Measurements from ENCODE around the gene CD3G. TPM values are rescaled to one million over a fixed set of nuclear protein-coding genes. Genes with fewer than 3 reads are reported as not detected.

The CD3G gene
- total RNA-seq, 1 donor from 2014 or later: 2.2 TPM

DNA sequence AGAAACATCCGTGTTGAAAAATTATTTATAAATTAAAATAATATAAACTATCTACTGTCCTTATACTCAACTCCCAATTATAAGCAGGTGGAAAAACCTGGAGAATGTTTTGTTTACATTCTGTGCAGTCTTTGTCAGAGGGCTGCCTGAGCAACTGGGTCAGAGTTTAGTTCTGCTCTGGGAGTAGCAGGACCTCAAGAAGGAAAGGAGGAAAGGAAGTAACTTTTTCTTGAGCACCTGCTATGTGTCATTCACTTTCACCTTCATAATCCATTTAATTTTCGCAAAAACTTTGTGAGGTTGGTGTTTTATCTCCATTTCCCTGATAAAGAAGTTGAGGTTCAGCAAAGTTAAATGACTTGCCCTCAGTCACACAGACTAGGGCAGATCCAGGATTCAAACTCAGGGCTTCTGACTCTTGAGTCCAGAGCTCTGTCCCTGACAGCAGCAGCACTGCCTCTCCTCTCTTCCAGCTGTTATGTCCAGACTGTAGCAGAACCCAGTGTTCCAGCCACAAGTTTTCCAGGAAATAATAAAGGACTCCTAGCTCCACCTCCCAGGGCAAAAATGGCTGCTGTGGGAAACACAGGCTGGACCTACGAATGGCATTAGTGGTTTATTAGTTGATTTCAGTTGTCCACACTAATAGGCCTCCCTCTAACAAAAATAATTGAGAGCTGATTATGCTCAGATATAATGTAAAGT is 33.2 kb upstream of the CD3G start:
- Histone ChIP-seq H3K27ac (no peak overlapping the region), H3K27me3 (no peaks in the 10 kb centered on the region), H3K4me3 (no peak overlapping the region), H3K9me3 (no peaks in the 10 kb centered on the region), H3K4me1 (peaks cover 9% of the 10 kb centered on the region), H3K36me3 (no peaks in the 10 kb centered on the region)
- intact Hi-C loops (cut with DNase I): no loop called here
- TF ChIP-seq, protein P1, sequence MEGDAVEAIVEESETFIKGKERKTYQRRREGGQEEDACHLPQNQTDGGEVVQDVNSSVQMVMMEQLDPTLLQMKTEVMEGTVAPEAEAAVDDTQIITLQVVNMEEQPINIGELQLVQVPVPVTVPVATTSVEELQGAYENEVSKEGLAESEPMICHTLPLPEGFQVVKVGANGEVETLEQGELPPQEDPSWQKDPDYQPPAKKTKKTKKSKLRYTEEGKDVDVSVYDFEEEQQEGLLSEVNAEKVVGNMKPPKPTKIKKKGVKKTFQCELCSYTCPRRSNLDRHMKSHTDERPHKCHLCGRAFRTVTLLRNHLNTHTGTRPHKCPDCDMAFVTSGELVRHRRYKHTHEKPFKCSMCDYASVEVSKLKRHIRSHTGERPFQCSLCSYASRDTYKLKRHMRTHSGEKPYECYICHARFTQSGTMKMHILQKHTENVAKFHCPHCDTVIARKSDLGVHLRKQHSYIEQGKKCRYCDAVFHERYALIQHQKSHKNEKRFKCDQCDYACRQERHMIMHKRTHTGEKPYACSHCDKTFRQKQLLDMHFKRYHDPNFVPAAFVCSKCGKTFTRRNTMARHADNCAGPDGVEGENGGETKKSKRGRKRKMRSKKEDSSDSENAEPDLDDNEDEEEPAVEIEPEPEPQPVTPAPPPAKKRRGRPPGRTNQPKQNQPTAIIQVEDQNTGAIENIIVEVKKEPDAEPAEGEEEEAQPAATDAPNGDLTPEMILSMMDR (IDR thresholded peaks at IDR 0.05): no peak
- TF ChIP-seq POLR2AphosphoS5 (IDR thresholded peaks at IDR 0.05; ENCODE audit: insufficient read depth in 1 of 2, low read depth in 1 of 2) (no peak), POLR2A (IDR thresholded peaks at IDR 0.05) (no peak)
- DNase-seq (ENCODE audit: extremely low spot score in 2 of 2): no peak

DNA sequence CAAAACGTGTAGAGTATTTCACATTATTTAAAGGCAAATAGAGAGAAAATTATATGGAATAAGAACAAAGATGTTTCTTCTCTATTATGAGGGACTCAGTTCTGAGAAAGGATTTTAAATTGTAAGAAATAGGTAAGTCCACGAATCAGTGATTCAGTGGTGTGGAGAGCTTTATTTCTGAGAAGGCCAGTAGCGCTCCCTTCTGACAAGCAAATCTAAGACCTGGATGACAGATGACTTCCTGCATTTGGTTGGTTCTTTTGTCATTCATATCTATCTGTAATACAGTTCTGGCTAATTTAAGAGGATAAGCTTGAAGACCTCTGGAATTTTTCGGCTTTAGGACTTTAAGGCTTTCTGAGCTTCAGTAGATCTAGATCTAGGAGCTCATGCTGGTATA is 32.6 kb upstream of the CD3G start:
- H3K27me3 ChIP-seq: no peaks in the 10 kb centered on the region
- H3K4me3 ChIP-seq: no peak overlapping the region
- no peak for DNase-seq (ENCODE audit: extremely low spot score in 2 of 2)
- intact Hi-C loops (cut with DNase I): no loop called here
- no peaks in the 10 kb centered on the region for H3K9me3 ChIP-seq
- no peak overlapping the region for H3K27ac ChIP-seq
- no peak for TF ChIP-seq POLR2A (IDR thresholded peaks at IDR 0.05)
- TF ChIP-seq POLR2AphosphoS5 (IDR thresholded peaks at IDR 0.05; ENCODE audit: insufficient read depth in 1 of 2, low read depth in 1 of 2): no peak
- TF ChIP-seq, protein P1 (IDR thresholded peaks at IDR 0.05): no peak
- peaks cover 15% of the 10 kb centered on the region for H3K4me1 ChIP-seq
- H3K36me3 ChIP-seq: no peaks in the 10 kb centered on the region

DNA sequence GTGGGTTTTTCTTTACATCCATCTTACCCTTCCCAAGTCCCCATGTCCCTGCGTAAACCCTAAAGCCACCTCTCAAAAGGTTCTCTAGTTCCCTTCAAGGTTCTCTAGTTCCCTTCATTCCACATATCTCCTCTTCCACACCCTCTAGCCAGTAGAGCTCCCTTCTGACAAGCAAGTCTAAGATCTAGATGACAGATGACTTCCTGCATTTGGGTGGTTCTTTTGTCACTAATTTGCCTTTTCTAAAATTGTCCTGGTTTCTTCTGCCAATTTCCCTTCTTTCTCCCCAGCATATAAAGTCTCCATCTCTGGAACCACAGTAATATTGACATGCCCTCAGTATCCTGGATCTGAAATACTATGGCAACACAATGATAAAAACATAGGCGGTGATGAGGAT is 31.8 kb upstream of the CD3G start:
- Histone ChIP-seq H3K36me3 (no peaks in the 10 kb centered on the region), H3K9me3 (no peaks in the 10 kb centered on the region), H3K4me3 (no peak overlapping the region), H3K27ac (no peak overlapping the region), H3K4me1 (peaks cover 21% of the 10 kb centered on the region), H3K27me3 (no peaks in the 10 kb centered on the region)
- TF ChIP-seq POLR2A (IDR thresholded peaks at IDR 0.05) (no peak), POLR2AphosphoS5 (IDR thresholded peaks at IDR 0.05; ENCODE audit: insufficient read depth in 1 of 2, low read depth in 1 of 2) (no peak)
- TF ChIP-seq, protein P1 (IDR thresholded peaks at IDR 0.05): no peak
- no peak for DNase-seq (ENCODE audit: extremely low spot score in 2 of 2)
- intact Hi-C loops (cut with DNase I): no loop called here

DNA sequence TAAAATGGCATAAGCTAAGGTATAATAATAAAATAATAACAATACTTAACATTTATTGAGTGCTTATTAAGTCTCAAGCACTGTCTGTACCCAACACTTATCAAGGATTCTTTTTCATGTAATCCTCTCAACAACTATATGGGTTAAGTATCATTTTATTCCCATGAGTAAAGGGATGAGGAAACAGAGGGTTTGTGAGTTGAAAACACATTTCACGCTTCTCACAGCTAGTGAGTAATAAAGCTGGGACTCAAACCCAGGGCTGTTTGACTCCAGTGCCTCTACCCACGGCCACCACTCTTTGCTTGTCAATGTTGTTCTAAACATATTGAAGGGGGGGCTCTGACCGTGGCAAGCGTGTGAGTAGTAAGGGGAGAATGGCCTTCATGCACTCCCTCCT is 30.9 kb upstream of the CD3G start:
- no peak for TF ChIP-seq POLR2AphosphoS5 (IDR thresholded peaks at IDR 0.05; ENCODE audit: insufficient read depth in 1 of 2, low read depth in 1 of 2)
- TF ChIP-seq, protein P1 (IDR thresholded peaks at IDR 0.05): no peak
- no peak for TF ChIP-seq POLR2A (IDR thresholded peaks at IDR 0.05)
- Histone ChIP-seq H3K4me3 (no peak overlapping the region), H3K27me3 (no peaks in the 10 kb centered on the region), H3K4me1 (peaks cover 21% of the 10 kb centered on the region), H3K27ac (no peak overlapping the region), H3K9me3 (no peaks in the 10 kb centered on the region), H3K36me3 (no peaks in the 10 kb centered on the region)
- no peak for DNase-seq (ENCODE audit: extremely low spot score in 2 of 2)
- intact Hi-C loops (cut with DNase I): no loop called here

DNA sequence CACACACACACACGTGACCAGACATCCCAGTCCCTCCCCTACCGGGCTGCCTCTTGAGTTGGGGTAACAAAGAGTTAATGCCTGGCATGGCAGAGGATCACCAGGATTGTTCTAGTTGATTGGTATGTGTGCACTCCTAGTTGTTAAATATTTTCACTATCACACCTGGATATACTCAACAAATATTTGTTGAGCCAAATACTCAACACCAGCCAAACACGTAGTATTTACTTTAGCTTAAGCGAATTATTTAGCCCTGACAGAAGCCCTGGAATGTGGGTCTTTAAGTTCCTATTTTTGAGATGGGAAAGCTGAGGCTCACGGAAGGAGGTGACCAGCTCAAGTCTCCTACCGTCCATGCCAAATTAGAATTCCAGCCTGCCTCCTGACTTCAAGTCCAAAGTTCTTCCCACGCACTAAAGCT is 29.1 kb upstream of the CD3G start:
- DNase-seq (ENCODE audit: extremely low spot score in 2 of 2): no peak
- intact Hi-C loops (cut with DNase I): no loop called here
- Histone ChIP-seq H3K36me3 (no peaks in the 10 kb centered on the region), H3K27me3 (no peaks in the 10 kb centered on the region), H3K9me3 (no peaks in the 10 kb centered on the region), H3K4me1 (peaks cover 21% of the 10 kb centered on the region), H3K27ac (no peak overlapping the region), H3K4me3 (no peak overlapping the region)
- TF ChIP-seq, protein P1 (IDR thresholded peaks at IDR 0.05): no peak
- no peak for TF ChIP-seq POLR2AphosphoS5 (IDR thresholded peaks at IDR 0.05; ENCODE audit: insufficient read depth in 1 of 2, low read depth in 1 of 2)
- no peak for TF ChIP-seq POLR2A (IDR thresholded peaks at IDR 0.05)

Measured in vagina (tissue), 2 donors.